GM11168 (cell line): ENCODE results near the gene HS1BP3.

Experiments used
- in situ Hi-C: fragments of 300-500 bp; cut with MboI; formaldehyde crosslinking; loops from one replicate; pipeline ENCODE4 v1.12.0; 2022; ENCODE audit warnings: low sequenced_read_pairs; ENCODE audit not compliant: unreplicated experiment

Gene HS1BP3

GRCh38 chr2:20582600-20583221, 68.2 kb downstream of the HS1BP3 start:
- in situ Hi-C loops: no loop called here

GRCh38 chr2:20580690-20581437, 70.0 kb downstream of the HS1BP3 start:
- in situ Hi-C loops: no loop called here

DNA sequence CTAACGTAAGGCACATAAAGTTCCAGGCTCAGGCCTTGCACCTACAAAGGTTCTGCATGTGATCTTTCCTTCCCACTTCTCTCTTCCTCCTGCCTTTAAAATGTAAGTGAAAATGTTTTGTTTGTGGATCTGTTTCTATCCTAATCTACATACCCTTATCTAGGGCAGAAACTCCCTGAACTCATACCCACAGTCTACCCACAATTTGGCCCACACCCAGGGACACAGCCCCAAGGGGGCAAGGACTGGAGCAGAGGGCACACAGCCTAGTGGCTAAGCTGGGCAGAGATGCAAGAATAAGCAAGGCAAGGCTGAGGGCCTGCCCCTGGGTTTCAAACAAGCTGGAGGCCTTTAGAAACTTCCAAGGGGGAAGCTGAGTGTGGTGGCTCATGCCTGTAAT, 71.0 kb downstream of the HS1BP3 start:
- in situ Hi-C loops: no loop called here

DNA sequence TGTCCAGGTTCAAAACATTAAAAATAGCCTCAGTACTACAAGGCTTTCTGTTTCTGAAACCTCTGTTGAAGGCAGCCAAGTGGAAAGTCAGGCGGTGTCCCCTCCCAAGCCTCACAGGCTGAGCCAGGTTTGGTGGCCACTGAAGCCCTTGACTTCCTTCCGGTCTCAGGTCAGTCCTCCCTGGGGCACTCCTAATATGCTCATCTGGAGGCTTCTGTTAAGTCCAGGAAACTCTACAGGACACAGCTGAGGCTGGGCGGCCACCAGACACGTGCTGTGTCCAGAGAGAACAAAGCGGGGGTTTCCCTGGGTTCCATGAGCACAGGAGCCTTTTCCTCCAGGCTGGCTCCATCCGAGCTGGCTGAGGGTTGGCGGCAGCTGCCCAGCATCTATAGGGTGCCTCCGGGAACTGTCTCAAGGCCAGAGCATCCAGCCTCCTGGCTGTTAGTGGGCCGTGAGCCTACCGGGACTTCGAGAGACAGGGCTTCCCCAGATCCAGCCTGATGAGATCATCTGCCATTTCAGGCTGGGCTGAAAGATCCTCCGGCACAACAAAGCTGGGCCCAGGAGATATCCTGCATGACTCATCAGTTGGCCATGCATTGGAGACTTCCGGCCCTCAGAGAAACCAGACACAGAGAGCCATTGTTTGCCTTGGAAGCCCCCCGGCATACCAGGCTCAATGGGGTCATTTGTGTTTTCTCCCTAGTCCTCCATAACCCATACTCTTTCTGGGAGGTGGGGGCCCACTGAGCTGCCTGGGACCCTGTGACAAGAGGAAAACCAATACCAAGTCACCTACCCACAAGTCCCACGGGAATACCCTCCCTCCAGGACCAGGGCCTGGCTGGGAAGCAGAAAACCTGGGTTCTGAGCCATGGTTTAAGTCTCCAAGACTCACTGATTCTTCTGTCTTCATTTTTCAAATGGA, 71.7 kb downstream of the HS1BP3 start:
- in situ Hi-C loops: no loop called here

DNA sequence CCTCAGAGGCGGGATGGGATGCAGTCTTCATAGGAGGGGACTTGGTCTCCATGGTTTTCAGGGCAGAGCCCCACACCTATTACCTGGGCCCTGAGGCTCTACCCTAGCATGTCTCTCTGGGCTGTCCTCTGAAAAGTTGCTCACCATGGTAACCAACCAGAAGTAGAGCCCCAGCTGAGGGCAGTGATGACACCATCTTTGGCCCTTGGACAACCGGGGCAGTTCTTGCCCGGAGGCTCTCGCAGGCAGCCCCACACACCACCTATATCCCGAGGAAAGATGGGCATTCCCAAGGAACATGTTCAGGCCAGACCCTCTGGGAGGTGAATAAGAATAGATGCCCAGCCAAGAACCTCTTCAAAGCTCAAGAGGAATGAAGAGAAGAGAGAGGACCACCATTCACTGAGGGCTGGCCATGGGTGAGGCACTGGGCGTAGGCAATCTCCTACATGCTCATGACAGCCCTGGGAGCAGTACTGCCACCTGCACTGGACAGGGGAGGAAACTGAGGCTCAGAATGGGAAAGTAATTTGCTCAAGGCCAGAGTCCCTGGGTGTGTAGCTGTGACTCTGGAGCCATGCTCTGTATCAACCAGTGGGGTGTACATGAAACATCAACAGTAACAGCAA, 72.5 kb downstream of the HS1BP3 start:
- in situ Hi-C loops: no loop called here

- in situ Hi-C loops: no loop called here
Observed at GRCh38 chr2:20577495-20578235, 73.2 kb downstream of the HS1BP3 start.

- in situ Hi-C loops: no loop called here
Observed at GRCh38 chr2:20576598-20577115, 74.2 kb downstream of the HS1BP3 start.

DNA sequence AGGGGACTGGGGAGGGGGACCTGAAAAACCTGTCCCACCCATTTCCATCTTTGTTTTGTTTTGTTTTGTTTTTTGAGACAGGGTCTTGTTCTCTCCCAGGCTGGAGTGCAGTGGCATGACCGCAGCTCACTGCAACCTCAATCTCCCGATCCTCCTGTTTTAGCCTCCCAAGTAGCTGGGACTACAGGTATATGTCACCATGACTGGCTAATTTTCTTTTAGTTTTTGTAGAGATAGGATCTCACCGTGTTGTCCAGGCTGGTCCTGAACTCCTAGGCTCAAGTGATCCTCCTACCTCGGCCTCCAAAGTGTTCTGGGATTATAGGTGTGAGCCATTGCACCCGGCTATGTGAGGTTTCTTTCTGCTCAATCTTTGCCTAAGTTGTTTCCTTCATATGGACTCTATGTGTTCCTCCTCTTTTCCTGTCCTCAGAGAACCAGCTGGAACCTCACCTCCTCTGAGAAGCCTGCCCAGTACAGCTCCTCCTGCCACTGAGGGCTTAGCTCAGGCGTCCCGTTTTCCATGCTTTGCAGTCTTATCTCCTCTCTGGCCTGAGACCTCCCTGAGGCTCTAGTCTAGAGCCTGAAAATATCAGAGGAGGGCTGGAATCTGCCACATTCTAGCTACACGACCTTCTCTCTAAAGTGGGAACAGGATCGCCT, 74.8 kb downstream of the HS1BP3 start:
- in situ Hi-C loops: no loop called here

- in situ Hi-C loops: no loop called here
Observed at GRCh38 chr2:20575414-20575813, 75.5 kb downstream of the HS1BP3 start.

GRCh38 chr2:20574930-20575329, 76.0 kb downstream of the HS1BP3 start:
- in situ Hi-C loops: no loop called here

DNA sequence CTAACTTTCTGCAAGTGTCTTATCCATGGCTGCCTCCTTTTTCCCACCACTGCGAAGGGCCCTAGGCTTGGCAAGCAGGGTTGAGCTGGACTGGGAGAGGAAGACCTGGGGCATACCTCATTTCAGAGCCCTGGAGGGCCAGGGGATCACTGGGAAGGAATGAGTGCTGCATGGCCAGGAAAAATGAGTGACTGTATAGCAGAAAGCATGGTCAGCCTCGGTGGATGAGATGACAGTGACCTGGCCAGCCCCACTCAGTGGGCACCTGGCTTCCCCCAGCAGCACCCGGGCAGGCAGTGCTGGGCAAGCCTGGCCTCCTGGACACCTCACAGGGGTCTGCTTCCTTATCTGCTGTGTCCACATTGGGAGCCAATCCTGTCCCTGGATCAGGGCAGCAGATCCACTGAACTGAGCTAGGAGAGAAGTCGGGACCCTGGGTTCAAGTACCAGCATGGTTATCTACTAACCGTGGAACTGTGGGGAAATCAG, 76.4 kb downstream of the HS1BP3 start:
- in situ Hi-C loops: no loop called here

DNA sequence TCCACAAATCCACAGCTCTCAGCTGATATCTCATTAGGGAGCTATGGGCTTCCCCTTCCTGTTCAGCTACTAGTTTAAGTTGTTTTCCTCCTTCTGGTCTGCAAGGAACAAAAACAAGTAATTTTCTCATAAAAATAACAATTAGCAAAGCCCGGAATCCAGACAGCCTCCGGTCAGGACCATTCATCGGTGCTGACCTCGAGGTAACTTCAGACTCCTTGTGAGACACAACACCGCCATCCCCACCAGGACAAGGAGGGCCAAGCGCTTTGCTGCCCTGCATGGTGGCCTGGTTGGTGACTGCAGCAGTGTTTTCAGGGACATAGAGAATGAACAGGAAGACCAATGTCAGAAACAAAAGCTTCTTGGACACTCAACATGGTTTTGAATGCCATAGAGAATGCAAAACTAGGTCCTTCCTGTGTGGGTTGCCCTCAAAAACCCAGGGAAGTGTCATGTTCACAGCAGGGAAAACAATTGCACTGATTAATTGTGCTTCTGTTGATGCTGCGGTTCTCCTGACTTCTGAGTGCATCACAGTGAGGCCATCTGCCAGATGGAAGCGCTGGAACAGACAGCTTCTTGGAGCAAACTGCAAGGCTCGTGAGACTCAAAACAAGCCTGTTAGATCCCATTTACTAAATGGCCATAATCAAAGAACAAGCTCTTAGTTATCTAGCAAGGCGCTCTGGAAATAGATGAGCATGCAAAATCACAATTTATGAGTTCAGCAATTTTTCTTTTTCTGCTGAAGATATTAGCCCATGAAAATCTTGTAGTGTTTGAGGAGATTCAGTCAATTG, 77.1 kb downstream of the HS1BP3 start:
- in situ Hi-C loops: no loop called here

DNA sequence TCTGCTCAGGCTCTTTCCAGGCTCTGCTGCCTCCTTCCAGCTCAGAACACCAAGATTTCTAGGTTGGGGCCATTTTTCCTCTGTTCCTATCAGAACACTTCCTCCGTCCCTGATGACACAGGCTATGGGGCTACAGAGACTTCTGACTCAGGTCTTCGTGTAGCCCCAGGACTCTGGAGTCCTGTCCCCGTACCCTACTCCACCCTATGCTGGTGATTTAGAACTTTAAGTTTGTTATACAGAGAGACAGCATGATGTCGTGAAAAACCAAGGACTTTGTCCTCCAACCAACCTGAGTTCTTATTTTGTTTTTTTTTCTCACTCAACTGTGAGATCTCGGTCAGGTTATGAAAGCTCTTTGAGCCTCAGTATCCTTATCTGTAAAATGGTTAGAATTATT, 78.7 kb downstream of the HS1BP3 start:
- in situ Hi-C loops: no loop called here

DNA sequence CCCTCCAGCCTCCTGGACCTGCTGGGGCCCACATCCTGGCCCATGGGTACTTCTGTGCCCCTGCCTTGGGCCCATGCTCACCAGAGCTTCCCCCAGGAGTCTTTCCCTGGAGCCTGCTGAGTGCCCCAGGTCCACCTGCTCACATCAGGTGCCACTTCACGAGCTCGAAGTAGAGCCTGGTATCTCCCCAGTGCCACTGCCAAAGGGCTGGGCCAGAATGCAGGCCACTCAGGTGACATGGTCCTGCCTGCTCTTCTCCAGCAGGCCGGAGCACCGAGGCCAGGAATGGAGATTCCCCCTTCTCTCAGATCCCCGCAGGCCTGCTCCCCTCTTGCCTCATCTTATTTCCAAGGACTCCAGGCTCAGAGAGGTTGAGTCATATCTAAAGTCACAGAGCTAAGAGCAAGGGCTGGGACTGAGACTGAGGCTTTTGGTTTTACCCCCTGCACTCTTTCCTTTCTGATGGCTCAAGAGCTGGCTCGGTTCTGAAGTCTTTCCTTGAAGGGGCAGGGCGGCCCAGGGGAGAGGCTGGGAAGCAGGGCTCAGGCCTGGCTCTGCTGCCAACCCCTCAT, 79.2 kb downstream of the HS1BP3 start:
- in situ Hi-C loops: no loop called here

DNA sequence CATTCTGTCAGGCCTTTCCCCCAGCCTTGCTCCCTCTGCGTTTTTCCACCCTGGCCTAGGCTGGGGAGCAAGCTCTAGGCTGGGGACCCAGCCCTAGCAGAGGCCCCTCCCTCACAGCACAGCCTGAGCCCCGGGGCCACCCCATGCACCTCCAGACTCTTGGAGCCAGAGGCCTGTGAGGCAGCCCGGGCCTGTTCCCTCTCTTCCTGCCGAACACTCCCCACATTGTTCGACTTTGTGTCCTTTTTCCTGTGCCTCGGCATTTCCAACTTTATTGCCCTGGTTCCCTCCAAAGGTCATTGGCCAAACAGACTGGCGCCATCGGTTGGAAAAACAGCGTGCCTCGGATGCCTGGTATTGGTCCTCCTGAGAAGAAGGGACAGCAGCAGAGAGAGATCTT, 79.7 kb downstream of the HS1BP3 start:
- in situ Hi-C loops: no loop called here

- in situ Hi-C loops: no loop called here
Observed at GRCh38 chr2:20570249-20570648, 80.6 kb downstream of the HS1BP3 start.

GRCh38 chr2:20569464-20570223, 81.3 kb downstream of the HS1BP3 start:
- in situ Hi-C loops: no loop called here
